Nephron progenitor cell (in vitro differentiated cells): ENCODE results near the gene DIP2C.

ENCODE experiments used
- DNase-seq: peaks from one replicate; pipeline ENCODE4 v3.0.0; 2021
- H3K27ac Mint-ChIP-seq: 2 replicates; pipeline ENCODE4 v1.8.0; 2021; ENCODE audit warnings: mild to moderate bottlenecking, moderate library complexity, mixed read lengths
- H3K27me3 Mint-ChIP-seq: 2 replicates; pipeline ENCODE4 v1.8.0; 2021; ENCODE audit warnings: mild to moderate bottlenecking, low read depth, mixed read lengths; ENCODE audit not compliant: poor library complexity
- H3K36me3 Mint-ChIP-seq: 2 replicates; pipeline ENCODE4 v1.8.0; 2021; ENCODE audit warnings: low read depth, mixed read lengths
- H3K4me1 Mint-ChIP-seq: 2 replicates; pipeline ENCODE4 v1.8.0; 2021; ENCODE audit warnings: mixed read lengths
- H3K4me3 Mint-ChIP-seq: 2 replicates; pipeline ENCODE4 v1.8.0; 2021; ENCODE audit warnings: mild to moderate bottlenecking, moderate library complexity, mixed read lengths
- H3K9me3 Mint-ChIP-seq: 2 replicates; pipeline ENCODE4 v1.8.0; 2021; ENCODE audit warnings: mild to moderate bottlenecking, moderate library complexity, mixed read lengths
- TF ChIP-seq, protein P1 (sequence below): fragments of 200-600 bp; sonication (generic); IDR thresholded peaks from 2 replicates; pipeline ENCODE4 v1.5.0; 2021; ENCODE audit warnings: antibody characterized with exemption

DIP2C gene

DNA sequence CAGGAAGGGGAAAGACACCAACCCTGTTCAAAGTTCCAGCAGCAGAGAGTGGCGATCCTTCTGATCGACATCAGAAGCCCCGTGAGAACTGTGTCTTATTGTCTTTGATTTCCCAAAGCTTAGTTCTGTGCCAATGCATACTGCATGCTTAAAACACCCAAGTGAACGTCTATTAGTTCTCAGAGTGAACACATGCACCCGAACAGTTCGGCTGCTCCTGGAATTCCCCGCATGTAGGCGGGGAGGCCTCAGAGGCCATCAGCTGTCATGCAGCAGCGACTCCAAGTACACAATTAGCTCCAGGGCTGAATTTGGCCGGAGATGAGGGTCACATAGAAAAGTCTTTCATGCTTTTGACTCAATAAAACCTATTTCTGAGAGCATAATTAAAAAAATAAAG lies 277.4 kb downstream of the DIP2C start:
- peaks cover 12% of the 10 kb centered on the region for H3K9me3 Mint-ChIP-seq
- no peak overlapping the region for H3K27ac Mint-ChIP-seq
- no peaks in the 10 kb centered on the region for H3K27me3 Mint-ChIP-seq
- H3K4me3 Mint-ChIP-seq = no peak overlapping the region
- TF ChIP-seq, protein P1, sequence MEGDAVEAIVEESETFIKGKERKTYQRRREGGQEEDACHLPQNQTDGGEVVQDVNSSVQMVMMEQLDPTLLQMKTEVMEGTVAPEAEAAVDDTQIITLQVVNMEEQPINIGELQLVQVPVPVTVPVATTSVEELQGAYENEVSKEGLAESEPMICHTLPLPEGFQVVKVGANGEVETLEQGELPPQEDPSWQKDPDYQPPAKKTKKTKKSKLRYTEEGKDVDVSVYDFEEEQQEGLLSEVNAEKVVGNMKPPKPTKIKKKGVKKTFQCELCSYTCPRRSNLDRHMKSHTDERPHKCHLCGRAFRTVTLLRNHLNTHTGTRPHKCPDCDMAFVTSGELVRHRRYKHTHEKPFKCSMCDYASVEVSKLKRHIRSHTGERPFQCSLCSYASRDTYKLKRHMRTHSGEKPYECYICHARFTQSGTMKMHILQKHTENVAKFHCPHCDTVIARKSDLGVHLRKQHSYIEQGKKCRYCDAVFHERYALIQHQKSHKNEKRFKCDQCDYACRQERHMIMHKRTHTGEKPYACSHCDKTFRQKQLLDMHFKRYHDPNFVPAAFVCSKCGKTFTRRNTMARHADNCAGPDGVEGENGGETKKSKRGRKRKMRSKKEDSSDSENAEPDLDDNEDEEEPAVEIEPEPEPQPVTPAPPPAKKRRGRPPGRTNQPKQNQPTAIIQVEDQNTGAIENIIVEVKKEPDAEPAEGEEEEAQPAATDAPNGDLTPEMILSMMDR = no peak
- H3K36me3 Mint-ChIP-seq = peaks cover 56% of the 10 kb centered on the region
- DNase-seq = no peak
- H3K4me1 Mint-ChIP-seq = peaks cover 60% of the 10 kb centered on the region

DNA sequence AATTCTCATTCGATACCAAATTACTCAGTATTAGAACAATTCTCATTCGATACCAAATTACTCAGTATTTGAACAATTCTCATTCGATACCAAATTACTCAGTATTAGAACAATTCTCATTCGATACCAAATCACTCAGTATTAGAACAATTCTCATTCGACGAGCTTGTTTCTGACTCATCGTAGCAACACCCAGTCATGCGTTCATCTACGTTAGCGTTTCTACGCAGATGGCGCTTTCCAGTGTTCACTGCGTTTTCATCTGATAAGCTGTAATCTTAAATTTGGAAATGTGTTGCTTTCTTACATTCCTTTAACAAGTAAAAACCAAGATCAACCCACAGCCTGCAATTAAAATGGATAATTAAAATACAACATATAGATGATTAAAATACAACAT lies 277.9 kb downstream of the DIP2C start:
- peaks cover 59% of the 10 kb centered on the region for H3K4me1 Mint-ChIP-seq
- no peak for DNase-seq
- TF ChIP-seq, protein P1 = no peak
- no peak overlapping the region for H3K4me3 Mint-ChIP-seq
- H3K27ac Mint-ChIP-seq = no peak overlapping the region
- peaks cover 13% of the 10 kb centered on the region for H3K9me3 Mint-ChIP-seq
- peaks cover 60% of the 10 kb centered on the region for H3K36me3 Mint-ChIP-seq
- no peaks in the 10 kb centered on the region for H3K27me3 Mint-ChIP-seq

DNA sequence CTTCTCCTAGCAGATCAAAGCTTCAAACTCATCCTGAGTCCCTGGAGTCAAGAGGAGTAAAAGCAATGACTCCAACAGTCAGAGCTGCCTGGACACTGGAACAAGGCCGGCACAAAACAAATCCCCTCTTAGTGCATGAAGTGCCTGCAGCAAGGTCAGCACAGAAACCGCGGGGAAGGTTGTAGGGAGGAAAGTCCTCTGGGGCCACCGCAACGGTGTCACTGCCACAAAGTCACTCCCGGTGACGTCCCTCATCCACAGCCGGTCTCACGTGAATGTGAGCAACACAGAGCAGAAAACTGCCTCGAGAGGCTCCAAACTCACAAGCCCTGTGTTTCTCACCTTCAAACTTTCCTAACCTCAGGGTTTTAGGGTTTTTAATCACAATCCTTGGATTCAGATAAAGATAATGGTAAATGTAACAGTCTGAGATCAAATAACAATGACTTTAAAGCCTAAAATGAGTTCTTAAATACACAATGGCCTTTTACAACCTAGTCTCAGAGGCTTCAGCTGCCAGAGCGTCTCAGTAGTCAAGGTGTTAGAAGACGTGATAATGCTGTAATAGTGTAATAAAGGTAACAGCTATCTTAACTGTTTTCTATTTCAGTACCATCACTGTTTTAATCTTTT lies 279.9 kb downstream of the DIP2C start:
- TF ChIP-seq, protein P1 = no peak
- Mint-ChIP-seq H3K27ac (peak overlapping the region; percentile 34), H3K4me3 (no peak overlapping the region), H3K36me3 (peaks cover 77% of the 10 kb centered on the region), H3K27me3 (no peaks in the 10 kb centered on the region), H3K4me1 (peaks cover 57% of the 10 kb centered on the region), H3K9me3 (peaks cover 24% of the 10 kb centered on the region)
- DNase-seq = no peak

DNA sequence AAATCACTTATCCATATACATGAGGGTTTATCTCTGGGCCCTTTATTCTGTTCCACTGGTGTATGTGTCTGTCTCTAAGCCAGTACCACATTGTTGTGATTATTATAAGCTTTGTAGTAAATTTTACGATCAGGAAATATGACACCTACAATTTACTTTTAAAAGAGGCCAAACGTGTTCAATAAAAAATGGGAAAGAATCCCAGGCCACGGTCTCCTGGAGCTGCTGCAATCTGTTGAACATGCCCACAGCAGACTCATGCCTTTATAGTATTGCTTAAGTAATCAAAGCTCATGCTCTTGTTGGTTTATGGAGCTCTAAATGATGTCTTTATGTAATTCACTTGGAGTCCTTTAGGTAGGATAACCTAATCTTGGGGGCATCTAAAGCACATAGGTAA lies 281.2 kb downstream of the DIP2C start:
- no peak for DNase-seq

DNA sequence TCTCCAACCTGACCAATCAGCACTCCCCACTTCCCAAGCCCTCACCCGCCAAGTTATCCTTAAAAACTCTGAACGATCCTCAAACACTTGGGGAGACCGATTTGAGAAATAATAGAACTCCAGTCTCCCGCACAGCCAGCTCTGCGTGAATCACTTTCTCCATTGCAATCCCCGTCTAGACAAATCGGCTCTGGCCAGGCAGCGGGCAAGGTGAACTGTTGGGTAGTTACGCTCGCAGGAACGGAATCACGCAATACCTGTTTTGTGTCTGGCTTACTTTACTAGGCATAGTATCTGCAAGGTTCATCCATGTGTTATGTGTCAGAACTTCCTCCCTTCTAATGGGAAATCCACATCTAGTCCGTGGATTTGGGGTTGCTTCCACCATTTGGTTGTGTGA lies 282.5 kb downstream of the DIP2C start:
- no peaks in the 10 kb centered on the region for H3K27me3 Mint-ChIP-seq
- TF ChIP-seq, protein P1 = no peak
- no peak overlapping the region for H3K27ac Mint-ChIP-seq
- H3K4me3 Mint-ChIP-seq = no peak overlapping the region
- DNase-seq = no peak
- peaks cover 36% of the 10 kb centered on the region for H3K4me1 Mint-ChIP-seq
- peaks cover 26% of the 10 kb centered on the region for H3K9me3 Mint-ChIP-seq
- H3K36me3 Mint-ChIP-seq = peaks cover 79% of the 10 kb centered on the region

More for the DNA sequence above, 281.2 kb downstream of the DIP2C start:
- no peak overlapping the region for H3K4me3 Mint-ChIP-seq
- no peaks in the 10 kb centered on the region for H3K27me3 Mint-ChIP-seq
- H3K27ac Mint-ChIP-seq = no peak overlapping the region
- peaks cover 49% of the 10 kb centered on the region for H3K4me1 Mint-ChIP-seq
- H3K36me3 Mint-ChIP-seq = peaks cover 81% of the 10 kb centered on the region
- peaks cover 26% of the 10 kb centered on the region for H3K9me3 Mint-ChIP-seq
- TF ChIP-seq, protein P1 = no peak

DNA sequence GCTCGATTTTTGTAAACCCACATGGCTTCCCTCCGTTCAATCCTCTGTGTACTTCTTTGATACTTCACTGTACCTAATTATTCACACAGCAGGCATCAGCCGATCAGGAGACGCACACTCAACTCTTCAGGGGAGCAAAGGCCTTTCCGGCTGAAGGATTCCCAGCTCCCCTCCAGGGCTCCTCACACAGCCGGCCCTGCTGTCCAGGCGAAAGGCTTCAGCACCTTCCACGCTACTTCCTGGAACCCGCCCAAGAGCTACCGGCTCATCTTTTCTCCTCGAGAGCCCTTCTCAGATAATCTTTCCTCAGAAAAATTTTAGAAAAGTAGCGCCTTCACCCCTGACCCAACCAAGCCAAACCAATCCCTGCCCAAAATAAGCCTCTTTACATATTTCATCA lies 283.8 kb downstream of the DIP2C start:
- peaks cover 82% of the 10 kb centered on the region for H3K36me3 Mint-ChIP-seq
- H3K4me3 Mint-ChIP-seq = no peak overlapping the region
- H3K9me3 Mint-ChIP-seq = peaks cover 26% of the 10 kb centered on the region
- peaks cover 30% of the 10 kb centered on the region for H3K4me1 Mint-ChIP-seq
- DNase-seq = no peak
- H3K27ac Mint-ChIP-seq = peak overlapping the region; percentile 23
- no peaks in the 10 kb centered on the region for H3K27me3 Mint-ChIP-seq
- TF ChIP-seq, protein P1 = no peak
